NCI-H1694 (cell line): ENCODE measurements around the gene PROM1.

Experiments used
- DNase-seq: peaks from one replicate; lab custom pipeline; 2025; lab: John Stamatoyannopoulos, UW

Gene PROM1

GRCh38 chr4:16065066-16065465 lies 18.8 kb downstream of the PROM1 start:
- no peak for DNase-seq

- DNase-seq: no peak
Measured at GRCh38 chr4:16062601-16063000, 21.2 kb downstream of the PROM1 start.

GRCh38 chr4:16056681-16057385 lies 27.0 kb downstream of the PROM1 start:
- DNase-seq: no peak

GRCh38 chr4:16055873-16056272 lies 27.9 kb downstream of the PROM1 start:
- DNase-seq: no peak

- no peak for DNase-seq
Measured at GRCh38 chr4:16055471-16055870, 28.4 kb downstream of the PROM1 start.

- no peak for DNase-seq
Measured at GRCh38 chr4:16052939-16053338, 30.9 kb downstream of the PROM1 start.

GRCh38 chr4:16051980-16052379 lies 31.8 kb downstream of the PROM1 start:
- DNase-seq: no peak

GRCh38 chr4:16051132-16051531 lies 32.7 kb downstream of the PROM1 start:
- DNase-seq: no peak

GRCh38 chr4:16050669-16051068 lies 33.2 kb downstream of the PROM1 start:
- no peak for DNase-seq

GRCh38 chr4:16048619-16049419 lies 35.0 kb downstream of the PROM1 start:
- no peak for DNase-seq

- no peak for DNase-seq
Measured at GRCh38 chr4:16045687-16046086, 38.1 kb downstream of the PROM1 start.

- DNase-seq: no peak
Measured at GRCh38 chr4:16043642-16044498, 40.0 kb downstream of the PROM1 start.

GRCh38 chr4:16039139-16039538 lies 44.7 kb downstream of the PROM1 start:
- DNase-seq: no peak

GRCh38 chr4:16037901-16038300 lies 45.9 kb downstream of the PROM1 start:
- no peak for DNase-seq

GRCh38 chr4:16035843-16036242 lies 48.0 kb downstream of the PROM1 start:
- DNase-seq: no peak

GRCh38 chr4:16034010-16034748 lies 49.6 kb downstream of the PROM1 start:
- no peak for DNase-seq

GRCh38 chr4:16032396-16032770 lies 51.4 kb downstream of the PROM1 start:
- no peak for DNase-seq

- no peak for DNase-seq
Measured at GRCh38 chr4:16031546-16032395, 52.1 kb downstream of the PROM1 start.

GRCh38 chr4:16029886-16030285 lies 53.9 kb downstream of the PROM1 start:
- no peak for DNase-seq

GRCh38 chr4:16029262-16029661 lies 54.6 kb downstream of the PROM1 start:
- no peak for DNase-seq

GRCh38 chr4:16027626-16028025 lies 56.2 kb downstream of the PROM1 start:
- DNase-seq: no peak
